Esophagus squamous epithelium (tissue), 5 donors: ENCODE data around the gene ABCA3. TPM values are rescaled to one million over a fixed set of nuclear protein-coding genes. Genes with fewer than 3 reads are reported as not detected.

Experiments
- DNase-seq: peaks from one replicate; lab custom pipeline; 2025; lab: John Stamatoyannopoulos, UW
- H3K27ac ChIP-seq, 4 donors: fragments of 200-600 bp; sonication (generic); one replicate each; pipeline ENCODE4 v1.5.1; 2016 to 2019; ENCODE audit warnings: mild to moderate bottlenecking in 1 of 4
- H3K27me3 ChIP-seq, 4 donors: fragments of 200-600 bp; sonication (generic); 1 replicate in 3 of 4; 2 replicates in 1 of 4; pipeline versions ENCODE4 v1.5.1 to v1.6.0; 2017 to 2021; ENCODE audit warnings: antibody characterized with exemption in 1 of 4
- H3K36me3 ChIP-seq, 3 donors: fragments of 200-600 bp; sonication (generic); one replicate each; pipeline ENCODE4 v1.5.1; 2016 to 2019
- H3K4me1 ChIP-seq, 3 donors: fragments of 200-600 bp; sonication (generic); one replicate each; pipeline ENCODE4 v1.5.1; 2017 to 2019
- H3K4me3 ChIP-seq, 4 donors: fragments of 200-600 bp; sonication (generic); 1 replicate in 3 of 4; 2 replicates in 1 of 4; pipeline ENCODE4 v1.5.1; 2016 to 2019; ENCODE audit warnings: mild to moderate bottlenecking in 2 of 4, moderate library complexity in 1 of 4
- H3K9me3 ChIP-seq, 3 donors: fragments of 200-600 bp; sonication (generic); one replicate each; pipeline ENCODE4 v1.5.1; 2016 to 2019
- POLR2A ChIP-seq, 4 donors: fragments of 450-650 bp; IDR thresholded peaks; one replicate each; pipeline ENCODE4 v1.6.1; 2017; ENCODE audit warnings: antibody characterized with exemption in 4 of 4, mild to moderate bottlenecking in 4 of 4, moderate library complexity in 3 of 4
- WGBS, 2 donors: methylation state at CpG; one replicate each; pipeline ENCODE4 v1.1.5; 2018; 5-methylcytosine and 5-hydroxymethylcytosine counted together
- intact Hi-C: fragments of 100-400 bp; cut with DNase I; formaldehyde crosslinking; loops from one replicate; pipeline ENCODE4 v1.15.0; 2022
- total RNA-seq, 4 donors: library from RNA; depleted of rRNA; stranded (reverse); fragments of >200 nt; gene quantifications; one replicate each; pipeline ENCODE4 v1.1.0, GENCODE V29; 2016
- TF ChIP-seq, protein P1 (sequence below), 6 experiments: fragments of 450-650 bp in 4 of 6; fragments of 200-600 bp in 2 of 6; sonication (generic) in 2 of 6; IDR thresholded peaks; one replicate each; pipeline ENCODE4 v1.5.1; 2016 to 2019; ENCODE audit warnings: antibody characterized with exemption in 6 of 6, mild to moderate bottlenecking in 4 of 6, moderate library complexity in 4 of 6
- donor health status: DM: yes; HTN: yes; CAD: no.

ABCA3 gene
- total RNA-seq, 4 donors from 2014 or later, result 0.70 to 3.2 (median 2.7) TPM

DNA sequence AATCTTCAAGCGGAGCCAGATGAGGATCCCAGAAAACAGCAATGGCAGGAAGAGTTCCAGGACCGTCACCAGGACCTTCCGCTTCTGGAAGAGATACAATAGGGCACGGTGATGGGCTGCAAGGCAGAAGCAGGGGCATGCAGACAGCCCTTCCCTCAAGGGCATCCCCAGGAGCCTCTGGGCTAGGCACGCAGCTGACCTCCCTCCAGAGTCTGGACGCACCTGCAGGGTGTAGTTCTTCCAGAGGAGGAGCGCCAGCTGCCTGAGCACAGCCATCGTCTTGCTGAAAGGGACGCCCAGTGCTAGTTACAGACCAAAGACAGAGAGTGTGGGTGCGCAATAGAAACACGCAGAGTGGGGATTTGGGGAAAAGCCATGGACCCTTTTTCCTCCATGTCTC, 14.3 kb downstream of the ABCA3 start:
- intact Hi-C loops, result no loop called here
- WGBS, 2 donors, result 68 to 96% methylated on average over 5 to 9 of the region's 11 CpGs
- H3K9me3 ChIP-seq, result no peaks in the 10 kb centered on the region

DNA sequence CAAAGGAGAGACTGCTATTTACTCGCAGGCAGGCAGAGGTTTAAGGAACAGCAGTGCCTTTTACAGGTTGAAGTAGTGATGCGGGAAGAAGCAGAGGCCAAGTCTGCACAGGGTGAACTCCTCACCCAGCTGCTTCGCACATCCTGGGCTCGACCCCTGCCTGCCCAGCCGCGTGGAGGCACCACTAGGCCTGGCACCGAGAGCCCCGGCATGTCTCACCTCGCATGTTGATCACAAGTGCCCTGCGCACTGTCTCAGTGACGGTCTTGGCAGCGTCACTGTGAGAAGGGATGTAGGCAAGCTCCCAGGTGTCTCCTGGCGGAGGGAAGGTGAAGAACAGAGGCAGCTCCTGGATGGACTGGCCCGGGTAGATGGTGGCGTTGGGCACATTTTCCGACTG, 14.7 kb downstream of the ABCA3 start:
- TF ChIP-seq, protein P1, sequence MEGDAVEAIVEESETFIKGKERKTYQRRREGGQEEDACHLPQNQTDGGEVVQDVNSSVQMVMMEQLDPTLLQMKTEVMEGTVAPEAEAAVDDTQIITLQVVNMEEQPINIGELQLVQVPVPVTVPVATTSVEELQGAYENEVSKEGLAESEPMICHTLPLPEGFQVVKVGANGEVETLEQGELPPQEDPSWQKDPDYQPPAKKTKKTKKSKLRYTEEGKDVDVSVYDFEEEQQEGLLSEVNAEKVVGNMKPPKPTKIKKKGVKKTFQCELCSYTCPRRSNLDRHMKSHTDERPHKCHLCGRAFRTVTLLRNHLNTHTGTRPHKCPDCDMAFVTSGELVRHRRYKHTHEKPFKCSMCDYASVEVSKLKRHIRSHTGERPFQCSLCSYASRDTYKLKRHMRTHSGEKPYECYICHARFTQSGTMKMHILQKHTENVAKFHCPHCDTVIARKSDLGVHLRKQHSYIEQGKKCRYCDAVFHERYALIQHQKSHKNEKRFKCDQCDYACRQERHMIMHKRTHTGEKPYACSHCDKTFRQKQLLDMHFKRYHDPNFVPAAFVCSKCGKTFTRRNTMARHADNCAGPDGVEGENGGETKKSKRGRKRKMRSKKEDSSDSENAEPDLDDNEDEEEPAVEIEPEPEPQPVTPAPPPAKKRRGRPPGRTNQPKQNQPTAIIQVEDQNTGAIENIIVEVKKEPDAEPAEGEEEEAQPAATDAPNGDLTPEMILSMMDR (IDR thresholded peaks at IDR 0.05), result no peak
- no peak for TF ChIP-seq POLR2A (IDR thresholded peaks at IDR 0.05)
- Histone ChIP-seq H3K36me3 (peaks cover 0 to 41% (median 5%) of the 10 kb centered on the region in 3 donors), H3K27me3 (peaks cover 0 to 5% (median 0%) of the 10 kb centered on the region in 4 donors), H3K9me3 (no peaks in the 10 kb centered on the region), H3K4me3 (no peak overlapping the region), H3K4me1 (peaks cover 0 to 7% (median 0%) of the 10 kb centered on the region in 3 donors), H3K27ac (no peak overlapping the region)
- DNase-seq, result no peak
- WGBS, 2 donors, result 77 to 80% methylated on average over 4 to 16 of the region's 16 CpGs
- intact Hi-C loops, result no loop called here

More for the DNA sequence above, 14.3 kb downstream of the ABCA3 start:
- Histone ChIP-seq H3K4me3 (no peak overlapping the region), H3K36me3 (peaks cover 0 to 38% (median 5%) of the 10 kb centered on the region in 3 donors), H3K27me3 (peaks cover 0 to 5% (median 0%) of the 10 kb centered on the region in 4 donors), H3K27ac (no peak overlapping the region), H3K4me1 (peaks cover 0 to 7% (median 0%) of the 10 kb centered on the region in 3 donors)
- no peak for DNase-seq
- no peak for TF ChIP-seq POLR2A (IDR thresholded peaks at IDR 0.05)
- TF ChIP-seq, protein P1 (IDR thresholded peaks at IDR 0.05), result no peak

DNA sequence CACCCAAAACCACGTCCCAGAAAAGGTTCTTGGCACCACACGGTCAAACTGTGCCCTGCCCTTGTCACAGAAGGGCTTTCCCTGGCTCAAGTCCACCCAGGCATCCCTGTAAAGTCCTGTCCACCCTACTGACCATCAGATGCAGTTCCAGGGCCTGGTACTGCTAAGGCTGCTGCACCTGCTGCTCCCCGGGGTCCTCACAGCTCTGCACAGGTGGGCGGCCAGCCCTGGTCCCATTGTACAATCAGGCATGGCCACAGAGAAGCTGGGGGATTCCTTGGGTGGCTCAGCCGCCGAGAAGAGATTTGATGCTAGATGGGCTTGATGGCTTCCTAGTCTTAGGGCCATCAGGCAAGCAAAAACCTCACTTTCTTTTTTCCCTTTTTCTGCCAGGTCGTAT, 15.3 kb downstream of the ABCA3 start:
- no peak overlapping the region for H3K27ac ChIP-seq
- 59 to 82% methylated on average over 7 of the region's 7 CpGs for WGBS, 2 donors
- no peak for TF ChIP-seq POLR2A (IDR thresholded peaks at IDR 0.05)
- TF ChIP-seq, protein P1 (IDR thresholded peaks at IDR 0.05), result no peak
- no peak for DNase-seq
- H3K9me3 ChIP-seq, result no peaks in the 10 kb centered on the region
- peaks cover 0 to 7% (median 0%) of the 10 kb centered on the region in 3 donors for H3K4me1 ChIP-seq
- H3K36me3 ChIP-seq, result peaks cover 0 to 41% (median 5%) of the 10 kb centered on the region in 3 donors
- H3K27me3 ChIP-seq, result peaks cover 0 to 5% (median 0%) of the 10 kb centered on the region in 4 donors
- intact Hi-C loops, result no loop called here
- no peak overlapping the region for H3K4me3 ChIP-seq

DNA sequence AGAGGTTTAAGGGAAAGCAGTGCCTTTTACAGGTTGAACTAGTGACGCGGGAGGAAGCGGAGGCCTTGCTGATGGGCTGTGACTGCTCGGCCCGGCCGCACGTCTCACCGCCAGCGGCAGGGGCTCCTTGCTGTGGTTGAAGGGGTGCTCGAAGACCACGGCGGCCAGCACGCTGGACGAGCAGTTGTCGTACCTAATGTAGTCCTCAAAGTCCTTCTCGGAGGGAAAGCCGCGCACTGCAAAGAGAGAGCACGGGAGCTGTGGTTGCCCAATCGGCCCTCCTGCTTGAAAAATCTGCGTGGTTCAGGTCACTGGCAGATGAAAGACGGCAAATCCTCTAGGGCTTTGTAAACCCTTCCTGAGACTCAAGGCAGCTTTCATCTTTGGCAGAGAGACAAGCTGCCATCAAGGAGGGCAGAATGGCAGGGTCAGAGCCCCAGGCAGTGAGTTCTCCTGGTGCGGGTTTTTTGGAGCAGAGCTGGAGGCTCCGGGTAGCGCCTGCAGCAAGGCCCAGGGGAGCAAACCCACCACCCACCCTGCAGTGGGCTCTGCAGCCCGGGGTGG, 16.1 kb downstream of the ABCA3 start:
- no peak overlapping the region for H3K4me3 ChIP-seq
- no peak for DNase-seq
- 80 to 81% methylated on average over 9 to 16 of the region's 26 CpGs for WGBS, 2 donors

DNA sequence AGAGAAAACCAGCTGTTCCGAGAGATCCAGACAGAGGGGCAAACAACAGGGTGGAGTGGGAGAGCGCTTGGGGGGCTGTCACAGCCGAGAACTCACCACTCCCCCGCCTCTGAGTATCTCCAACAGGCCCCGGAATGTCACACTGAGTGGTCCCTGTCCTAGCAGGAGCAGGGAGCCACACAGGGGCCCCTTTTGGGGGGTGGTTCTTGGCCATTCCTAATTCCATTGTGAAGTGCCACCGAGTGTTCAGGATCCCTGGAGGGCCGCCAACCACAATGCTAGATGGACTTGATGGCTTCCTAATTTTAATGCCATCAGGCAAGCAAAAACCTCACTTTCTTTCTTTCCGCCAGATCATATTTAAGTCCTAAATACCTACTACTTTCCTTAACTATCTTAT, 16.8 kb downstream of the ABCA3 start:
- no peak for DNase-seq
- Histone ChIP-seq H3K36me3 (peaks cover 0 to 48% (median 5%) of the 10 kb centered on the region in 3 donors), H3K4me1 (peaks cover 0 to 7% (median 0%) of the 10 kb centered on the region in 3 donors), H3K27me3 (no peaks in the 10 kb centered on the region), H3K27ac (no peak overlapping the region), H3K9me3 (no peaks in the 10 kb centered on the region), H3K4me3 (no peak overlapping the region)
- TF ChIP-seq, protein P1 (IDR thresholded peaks at IDR 0.05), result no peak
- TF ChIP-seq POLR2A (IDR thresholded peaks at IDR 0.05), result no peak
- 81 to 93% methylated on average over 6 to 8 of the region's 8 CpGs for WGBS, 2 donors
- intact Hi-C loops, result no loop called here

More for the DNA sequence above, 16.1 kb downstream of the ABCA3 start:
- Histone ChIP-seq H3K4me1 (peaks cover 0 to 7% (median 0%) of the 10 kb centered on the region in 3 donors), H3K36me3 (peaks cover 0 to 46% (median 5%) of the 10 kb centered on the region in 3 donors), H3K9me3 (no peaks in the 10 kb centered on the region), H3K27me3 (peaks cover 0 to 3% (median 0%) of the 10 kb centered on the region in 4 donors), H3K27ac (no peak overlapping the region)
- TF ChIP-seq, protein P1 (IDR thresholded peaks at IDR 0.05), result no peak
- TF ChIP-seq POLR2A (IDR thresholded peaks at IDR 0.05), result no peak
- intact Hi-C loops, result no loop called here
